HepG2 (cell line): ENCODE measurements around the gene SSPN. TPM values are rescaled to one million over a fixed set of nuclear protein-coding genes. Genes with fewer than 3 reads are reported as not detected.

Experiments used
- ATAC-seq: fragments of 200-7000 bp; cut with Tn5 transposase; 3 replicates; pipeline ENCODE4 v1.9.1; 2020; ENCODE audit warnings: mild to moderate bottlenecking, moderate library complexity
- BruUV-seq: library from RNA; stranded (reverse); fragments of 400-500 nt; replicated peaks from 2 replicates; lab custom pipeline; 2021; lab: Mats Ljungman, UMichigan
- CTCF ChIA-PET: fragments of 300-600 bp; formaldehyde crosslinking; extraction: SDS; loops from one replicate; lab custom pipeline; 2021; ENCODE audit warnings: low total read pairs, inconsistent platforms, low intra/inter-chr PET ratio; lab: Yijun Ruan, JAX
- POLR2A ChIA-PET: fragments of 350-600 bp; sonication (Branson Sonifier 250); formaldehyde crosslinking; loops from one replicate; lab custom pipeline; 2020; ENCODE audit warnings: antibody characterized with exemption, inconsistent platforms; lab: Yijun Ruan, JAX
- DNase-seq: peaks from one replicate; pipeline ENCODE4 v3.0.0-alpha.2; 2015; ENCODE audit warnings: low spot score
- FAIRE-seq: peaks from 3 replicates; lab custom pipeline; 2011; peaks lifted over from hg19 to GRCh38; lab: Jason Lieb, UNC
- H2AFZ ChIP-seq: one replicate; pipeline ENCODE4 v1.6.1; 2011; ENCODE audit warnings: low read length, inconsistent platforms
- H3K27ac ChIP-seq: fragments of 300-600 bp; 3 replicates; pipeline ENCODE4 v1.8.0; 2011; ENCODE audit warnings: mixed run types, mild to moderate bottlenecking, mixed read lengths, low read length, inconsistent platforms; ENCODE audit not compliant: insufficient read depth; ENCODE audit errors: extremely low read length
- H3K27me3 ChIP-seq, 2 experiments: fragments of 200-600 bp in 1 of 2; 2 replicates in 1 of 2; 3 replicates in 1 of 2; pipeline versions ENCODE4 v1.6.0 to v1.8.0; 2011; ENCODE audit warnings: low read length in 2 of 2, mild to moderate bottlenecking in 2 of 2, moderate library complexity in 2 of 2, inconsistent platforms in 1 of 2; ENCODE audit not compliant: insufficient read depth in 2 of 2, control insufficient read depth in 1 of 2
- H3K36me3 ChIP-seq, 2 experiments: fragments of 200-600 bp in 1 of 2; replicated peaks in 1 of 2; 2 replicates in 1 of 2; 3 replicates in 1 of 2; pipeline versions ENCODE4 v1.5.1 to v1.8.0; 2011; ENCODE audit warnings: low read length in 2 of 2, inconsistent platforms in 1 of 2; ENCODE audit not compliant: insufficient read depth in 2 of 2, control insufficient read depth in 1 of 2
- H3K4me1 ChIP-seq: 2 replicates; pipeline ENCODE4 v1.5.1; 2012; ENCODE audit warnings: low read length, inconsistent platforms; ENCODE audit not compliant: insufficient read depth
- H3K4me2 ChIP-seq: 2 replicates; pipeline ENCODE4 v1.6.0; 2011; ENCODE audit warnings: low read depth, low read length, inconsistent platforms
- H3K4me3 ChIP-seq, 3 experiments: fragments of 200-600 bp in 1 of 3; sonication (generic), shearing (Covaris generic) in 1 of 3; replicated peaks in 1 of 3; 2 replicates each; pipeline ENCODE4 v1.5.1; 2011 to 2016; ENCODE audit warnings: low read length in 3 of 3, inconsistent platforms in 2 of 3, low read depth in 2 of 3, mild to moderate bottlenecking in 2 of 3, control low read depth in 1 of 3, mixed read lengths in 1 of 3; ENCODE audit not compliant: insufficient read depth in 1 of 3
- H3K79me2 ChIP-seq: one replicate; pipeline ENCODE4 v1.6.1; 2011; ENCODE audit warnings: low read length, inconsistent platforms; ENCODE audit not compliant: insufficient read depth
- H3K9ac ChIP-seq: 2 replicates; pipeline ENCODE4 v1.6.0; 2011; ENCODE audit warnings: mild to moderate bottlenecking, low read depth, low read length, inconsistent platforms; ENCODE audit not compliant: insufficient read depth
- H3K9me3 ChIP-seq: 2 replicates; pipeline ENCODE4 v1.5.1; 2012; ENCODE audit warnings: mild to moderate bottlenecking, low read length
- H4K20me1 ChIP-seq: 2 replicates; pipeline ENCODE4 v1.6.0; 2011; ENCODE audit warnings: inconsistent platforms, mild to moderate bottlenecking, low read length, moderate library complexity; ENCODE audit not compliant: insufficient read depth
- ASH2L ChIP-seq: fragments of 300-600, 200-600 bp; sonication (generic); IDR thresholded peaks from 2 replicates; pipeline ENCODE4 v1.7.0; 2017; ENCODE audit warnings: low read depth, mild to moderate bottlenecking, moderate library complexity, mixed read lengths, low read length; ENCODE audit not compliant: insufficient read length
- BORCS8-MEF2B ChIP-seq: sonication (generic); formaldehyde crosslinking; IDR thresholded peaks from 2 replicates; pipeline ENCODE4 v1.8.0; 2022; ENCODE audit warnings: mild to moderate bottlenecking, missing genetic modification reagents
- CBX2 ChIP-seq, 2 experiments: fragments of 200-600 bp in 1 of 2; sonication (generic); formaldehyde crosslinking in 1 of 2; IDR thresholded peaks; 2 replicates each; pipeline versions ENCODE4 v1.7.0 to v1.8.1; 2018 to 2022; ENCODE audit warnings: low read depth in 2 of 2, low read length in 1 of 2, mild to moderate bottlenecking in 1 of 2, missing genetic modification reagents in 1 of 2
- E2F2 ChIP-seq: sonication (generic); formaldehyde crosslinking; IDR thresholded peaks from 2 replicates; pipeline ENCODE4 v1.4.0; 2020; ENCODE audit warnings: missing genetic modification reagents, borderline replicate concordance
- HNRNPUL1 ChIP-seq: fragments of 200-400 bp; formaldehyde crosslinking; IDR thresholded peaks from 2 replicates; pipeline ENCODE4 v1.6.1; 2017; ENCODE audit warnings: low read depth, mild to moderate bottlenecking, low read length, moderate library complexity
- NFKB2 ChIP-seq: sonication (generic); formaldehyde crosslinking; IDR thresholded peaks from 2 replicates; pipeline ENCODE4 v1.4.0; 2020; ENCODE audit warnings: missing genetic modification reagents, borderline replicate concordance
- PCBP1 ChIP-seq: fragments of 200-400 bp; formaldehyde crosslinking; IDR thresholded peaks from 2 replicates; pipeline ENCODE4 v1.6.1; 2017; ENCODE audit warnings: mild to moderate bottlenecking, low read depth, low read length, borderline replicate concordance
- REL ChIP-seq: sonication (generic); formaldehyde crosslinking; conservative IDR thresholded peaks from 2 replicates; pipeline ENCODE4 v1.8.0; 2022; ENCODE audit warnings: mild to moderate bottlenecking, missing genetic modification reagents, moderate library complexity
- SALL1 ChIP-seq: sonication (generic); formaldehyde crosslinking; IDR thresholded peaks from 2 replicates; pipeline ENCODE4 v1.8.0; 2022; ENCODE audit warnings: mild to moderate bottlenecking, missing genetic modification reagents
- SRSF1 ChIP-seq: fragments of 200-400 bp; formaldehyde crosslinking; optimal IDR thresholded peaks from 2 replicates; pipeline ENCODE3; 2017; ENCODE audit warnings: mild to moderate bottlenecking, low read depth, low read length, moderate library complexity
- ZFP90 ChIP-seq: sonication (generic); formaldehyde crosslinking; IDR thresholded peaks from 2 replicates; pipeline ENCODE4 v1.8.0; 2022; ENCODE audit warnings: missing genetic modification reagents, mild to moderate bottlenecking, inconsistent platforms, borderline replicate concordance
- ZNF225 ChIP-seq: sonication (generic); formaldehyde crosslinking; IDR thresholded peaks from 2 replicates; pipeline ENCODE4 v1.4.0; 2020; ENCODE audit warnings: mild to moderate bottlenecking, missing genetic modification reagents
- ZNF264 ChIP-seq: sonication (generic); formaldehyde crosslinking; IDR thresholded peaks from 2 replicates; pipeline ENCODE4 v1.4.0; 2020; ENCODE audit warnings: missing genetic modification reagents
- ZNF570 ChIP-seq: sonication (generic); formaldehyde crosslinking; IDR thresholded peaks from 2 replicates; pipeline ENCODE4 v1.4.0; 2020; ENCODE audit warnings: mild to moderate bottlenecking, missing genetic modification reagents, borderline replicate concordance
- ZNF589 ChIP-seq: sonication (generic); formaldehyde crosslinking; conservative IDR thresholded peaks from 2 replicates; pipeline ENCODE4 v1.8.0; 2022; ENCODE audit warnings: mild to moderate bottlenecking, moderate library complexity, missing genetic modification reagents
- ZNF766 ChIP-seq: sonication (generic); formaldehyde crosslinking; IDR thresholded peaks from 2 replicates; pipeline ENCODE4 v1.5.0; 2020; ENCODE audit warnings: missing genetic modification reagents, borderline replicate concordance
- ZNF775 ChIP-seq: sonication (generic); formaldehyde crosslinking; IDR thresholded peaks from 2 replicates; pipeline ENCODE4 v1.4.0; 2020; ENCODE audit warnings: missing genetic modification reagents, mild to moderate bottlenecking, moderate library complexity, borderline replicate concordance
- WGBS: methylation state at CpG from one replicate; pipeline ENCODE4 v1.1.6; 2017; ENCODE audit warnings: low lambda C conversion rate; 5-methylcytosine and 5-hydroxymethylcytosine counted together
- in situ Hi-C: cut with HindIII; loops from 2 replicates; pipeline ENCODE4 v1.10.0; 2017; ENCODE audit warnings: low pct_unique_long_range_greater_than_20kb; ENCODE audit not compliant: extremely low pct_ligation_motif_present
- intact Hi-C: fragments of 100-400 bp; cut with micrococcal nuclease; formaldehyde crosslinking; loops from one replicate; pipeline ENCODE4 v1.10.0; 2022; ENCODE audit not compliant: unreplicated experiment
- polyA plus RNA-seq, 8 experiments: library from polyadenylated mRNA; depleted of rRNA in 3 of 8; stranded (reverse) in 7 of 8; unstranded in 1 of 8; fragments of >200 nt; fragmentation: Illumina TruSeq in 4 of 8; extraction: Trizol in 4 of 8; gene quantifications; 2 replicates each; pipeline versions ENCODE4 v1.2.1 to v1.2.3, GENCODE V29; 2011 to 2016; ENCODE audit warnings: low read depth in 4 of 8, missing spikeins in 1 of 8, mixed read lengths in 1 of 8; ENCODE audit not compliant: insufficient read depth in 1 of 8
- total RNA-seq, 5 experiments: library from RNA; depleted of rRNA; stranded (reverse); fragments of >200 nt; fragmentation: Illumina TruSeq; extraction: Trizol; gene quantifications; 2 replicates each; pipeline ENCODE4 v1.2.3, GENCODE V29; 2016; ENCODE audit warnings: low read depth in 1 of 5
- TF ChIP-seq, protein P1 (sequence below): sonication (generic); formaldehyde crosslinking; IDR thresholded peaks from 2 replicates; pipeline ENCODE4 v1.8.1; 2023; ENCODE audit warnings: mild to moderate bottlenecking, missing genetic modification reagents

The SSPN gene
- total and polyA plus RNA-seq, 2 of the 13 experiments (the other 11 are each of a cell fraction or from before 2014, with no cell fraction given): not detected

DNA sequence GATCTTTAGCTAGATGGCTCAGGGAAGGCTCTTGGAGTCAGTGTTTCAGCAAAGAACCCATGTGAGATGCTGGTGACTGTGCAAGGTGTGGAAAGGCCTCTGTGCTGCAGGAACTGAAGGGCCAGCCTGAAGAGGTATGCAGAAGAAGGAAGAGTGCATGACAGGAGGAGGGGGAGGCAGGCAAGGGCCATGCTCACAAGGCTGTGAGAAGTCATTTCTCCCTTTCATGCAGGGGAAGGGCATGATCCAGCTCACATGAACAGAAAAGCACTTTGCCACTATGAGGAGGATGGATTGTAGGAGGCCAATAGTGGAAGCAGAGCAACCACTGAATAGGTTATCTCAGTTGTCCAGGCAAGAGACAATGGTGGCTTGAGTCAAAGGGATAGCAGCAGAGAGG, 83.7 kb downstream of the SSPN start:
- H3K9me3 ChIP-seq: no peaks in the 10 kb centered on the region
- no peak overlapping the region for H3K4me3 ChIP-seq
- POLR2A ChIA-PET: no interaction called here
- H3K27ac ChIP-seq: no peak overlapping the region
- BruUV-seq: no TSS peak
- 0 out of 5 replicates have a peak, but pooled peaks cover 0 to 4% of the 10 kb centered on the region in 2 experiments for H3K27me3 ChIP-seq
- peaks cover 51% of the 10 kb centered on the region for H3K4me1 ChIP-seq
- DNase-seq (no peak), ATAC-seq (no peak), FAIRE-seq (no peak)
- H3K4me2 ChIP-seq: no peak overlapping the region
- TF ChIP-seq ZFP90 (CRISPR knock-in tag): no peak
- no peak for TF ChIP-seq ZNF766 (CRISPR knock-in tag)
- TF ChIP-seq REL: no peak
- no peak for TF ChIP-seq BORCS8-MEF2B (CRISPR knock-in tag)
- no peak for TF ChIP-seq ZNF264 (CRISPR knock-in tag)
- no peaks in the 10 kb centered on the region for H3K36me3 ChIP-seq
- intact Hi-C loops: no loop called here
- no peaks in the 10 kb centered on the region for H4K20me1 ChIP-seq
- no peaks in the 10 kb centered on the region for H3K79me2 ChIP-seq
- no peak overlapping the region for H2AFZ ChIP-seq
- in situ Hi-C loops: no loop called here
- CTCF ChIA-PET: no interaction called here
- no peak overlapping the region for H3K9ac ChIP-seq

GRCh38 chr12:26279908-26280307, 84.5 kb downstream of the SSPN start:
- Histone ChIP-seq H3K4me2 (no peak overlapping the region), H3K9me3 (no peaks in the 10 kb centered on the region), H3K27ac (no peak overlapping the region), H3K79me2 (no peaks in the 10 kb centered on the region), H2AFZ (no peak overlapping the region), H4K20me1 (no peaks in the 10 kb centered on the region), H3K27me3 (0 out of 5 replicates have a peak, but pooled peaks cover 0 to 4% of the 10 kb centered on the region in 2 experiments), H3K4me1 (peaks cover 43% of the 10 kb centered on the region), H3K4me3 (no peak overlapping the region), H3K9ac (no peak overlapping the region), H3K36me3 (no peaks in the 10 kb centered on the region)
- no peak for FAIRE-seq
- CTCF ChIA-PET: no interaction called here
- DNase-seq: no peak
- no peak for ATAC-seq
- in situ Hi-C loops (no loop called here), intact Hi-C loops (no loop called here)
- BruUV-seq: no TSS peak
- POLR2A ChIA-PET: no interaction called here
- 39% methylated on average over 4 of the region's 5 CpGs for WGBS
- no peak for TF ChIP-seq PCBP1
- no peak for TF ChIP-seq ZNF570 (CRISPR knock-in tag)
- no peak for TF ChIP-seq NFKB2 (CRISPR knock-in tag)
- TF ChIP-seq SALL1 (CRISPR knock-in tag): no peak
- TF ChIP-seq SRSF1: no peak
- TF ChIP-seq ASH2L: no peak
- no peak for TF ChIP-seq ZNF264 (CRISPR knock-in tag)
- TF ChIP-seq E2F2 (CRISPR knock-in tag): no peak
- no peak for TF ChIP-seq HNRNPUL1
- TF ChIP-seq ZNF775 (CRISPR knock-in tag): no peak
- TF ChIP-seq ZNF589 (CRISPR knock-in tag): no peak
- TF ChIP-seq, protein P1, sequence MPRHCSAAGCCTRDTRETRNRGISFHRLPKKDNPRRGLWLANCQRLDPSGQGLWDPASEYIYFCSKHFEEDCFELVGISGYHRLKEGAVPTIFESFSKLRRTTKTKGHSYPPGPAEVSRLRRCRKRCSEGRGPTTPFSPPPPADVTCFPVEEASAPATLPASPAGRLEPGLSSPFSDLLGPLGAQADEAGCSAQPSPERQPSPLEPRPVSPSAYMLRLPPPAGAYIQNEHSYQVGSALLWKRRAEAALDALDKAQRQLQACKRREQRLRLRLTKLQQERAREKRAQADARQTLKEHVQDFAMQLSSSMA (CRISPR knock-in tag): no peak
- TF ChIP-seq CBX2 (IDR thresholded peaks at IDR 0.05; ENCODE audit: low read depth, low read length): no peak
- no peak for TF ChIP-seq CBX2 (CRISPR knock-in tag; IDR thresholded peaks at IDR 0.05; ENCODE audit: low read depth)
- no peak for TF ChIP-seq ZNF225 (CRISPR knock-in tag)
